SHP77 (cell line): ENCODE measurements around the gene FAM193B.
A peak's percentile ranks its signal among the peaks of the same experiment; 100 is the strongest.

Experiments used
- DNase-seq, 2 experiments: peaks; one replicate each; lab custom pipeline; 2025; lab: John Stamatoyannopoulos, UW

FAM193B gene

DNA sequence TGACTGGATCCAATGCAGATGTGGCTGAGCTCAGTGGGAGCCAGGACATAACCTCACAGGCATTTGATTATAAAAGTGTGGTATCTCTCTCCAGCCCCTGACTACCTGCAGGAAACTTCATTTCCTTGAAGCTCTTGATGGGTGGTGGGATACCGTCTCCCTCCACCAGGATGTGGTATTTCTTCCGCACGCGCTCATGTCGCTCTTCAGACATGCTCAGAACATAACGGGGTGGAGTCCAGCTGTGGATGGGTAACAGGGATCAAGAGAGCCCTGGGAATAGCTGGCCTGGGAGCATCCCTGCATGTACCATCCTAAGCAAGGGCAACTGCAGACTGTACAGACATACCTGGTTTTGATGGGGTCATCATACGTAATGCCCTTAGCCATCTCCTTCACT is 38.8 kb downstream of the FAM193B start:
- DNase-seq = no peak

DNA sequence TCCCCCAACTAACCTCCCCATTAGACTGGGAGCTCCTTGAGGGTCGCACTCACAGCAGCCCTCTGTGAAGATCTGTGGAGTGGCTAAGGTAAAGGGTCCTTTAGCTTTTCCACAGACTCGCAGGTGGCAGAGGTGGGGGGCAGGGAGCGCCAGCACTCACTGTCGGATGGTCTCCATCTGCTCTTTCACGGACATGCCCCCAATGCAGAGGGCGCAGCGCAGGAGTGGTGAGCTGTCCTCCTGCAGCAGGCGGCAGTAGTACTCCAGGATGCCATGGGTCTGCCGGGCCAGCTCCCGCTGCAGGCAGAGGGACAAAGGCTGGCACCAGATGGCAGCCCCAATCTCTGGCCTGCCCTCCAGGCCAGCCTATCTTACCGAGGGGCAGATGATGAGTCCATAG is 39.8 kb downstream of the FAM193B start:
- DNase-seq = no peak

DNA sequence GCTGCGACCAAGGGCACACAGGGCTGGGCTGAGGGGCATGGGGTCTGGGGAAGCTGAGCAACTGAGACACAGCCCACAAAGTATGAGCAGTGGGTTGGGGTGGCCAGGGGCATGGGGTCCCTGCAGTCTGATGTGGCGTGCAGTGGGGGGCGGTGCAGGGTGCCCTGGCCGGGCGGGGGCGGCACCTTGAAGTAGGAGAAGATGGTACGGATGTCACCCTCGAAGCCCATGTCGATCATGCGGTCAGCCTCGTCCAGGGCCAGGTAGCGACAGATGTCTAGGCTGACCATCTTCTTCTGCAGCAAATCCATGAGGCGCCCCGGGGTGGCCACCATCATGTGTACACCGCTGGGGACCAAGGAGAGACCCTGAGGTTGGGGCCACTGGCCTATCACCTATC is 40.9 kb downstream of the FAM193B start:
- no peak for DNase-seq

DNA sequence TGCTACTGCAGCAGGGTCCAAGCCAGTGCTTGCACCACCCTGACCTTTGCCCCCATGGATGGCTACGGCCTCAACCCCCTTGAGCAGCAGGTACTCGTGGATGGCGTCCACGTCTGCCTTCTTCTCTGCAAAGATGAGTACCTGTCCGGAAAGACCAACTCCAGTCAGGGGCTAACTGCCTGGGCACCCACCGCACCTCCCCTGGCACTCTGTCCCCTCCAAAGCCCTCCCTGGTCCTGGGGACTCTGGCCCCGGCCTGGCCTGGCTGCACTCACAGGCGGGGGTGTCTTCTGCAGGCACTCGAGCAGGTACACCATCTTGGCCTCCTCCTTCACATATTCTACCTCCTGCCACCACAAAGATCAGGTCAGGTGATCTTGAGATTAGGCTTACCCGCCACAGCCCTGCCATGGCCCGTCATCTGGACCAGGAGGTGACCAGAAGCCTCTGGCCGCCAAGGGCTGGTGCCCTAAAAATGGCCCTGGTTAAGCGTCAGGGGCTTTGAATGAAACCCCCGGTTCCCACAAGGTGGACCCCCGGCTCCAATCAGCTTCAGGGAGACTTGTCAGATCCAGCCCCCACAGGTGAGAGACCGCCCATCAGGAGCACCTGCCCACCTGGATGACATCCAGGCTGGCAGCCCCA is 41.5 kb downstream of the FAM193B start:
- DNase-seq = no peak

DNA sequence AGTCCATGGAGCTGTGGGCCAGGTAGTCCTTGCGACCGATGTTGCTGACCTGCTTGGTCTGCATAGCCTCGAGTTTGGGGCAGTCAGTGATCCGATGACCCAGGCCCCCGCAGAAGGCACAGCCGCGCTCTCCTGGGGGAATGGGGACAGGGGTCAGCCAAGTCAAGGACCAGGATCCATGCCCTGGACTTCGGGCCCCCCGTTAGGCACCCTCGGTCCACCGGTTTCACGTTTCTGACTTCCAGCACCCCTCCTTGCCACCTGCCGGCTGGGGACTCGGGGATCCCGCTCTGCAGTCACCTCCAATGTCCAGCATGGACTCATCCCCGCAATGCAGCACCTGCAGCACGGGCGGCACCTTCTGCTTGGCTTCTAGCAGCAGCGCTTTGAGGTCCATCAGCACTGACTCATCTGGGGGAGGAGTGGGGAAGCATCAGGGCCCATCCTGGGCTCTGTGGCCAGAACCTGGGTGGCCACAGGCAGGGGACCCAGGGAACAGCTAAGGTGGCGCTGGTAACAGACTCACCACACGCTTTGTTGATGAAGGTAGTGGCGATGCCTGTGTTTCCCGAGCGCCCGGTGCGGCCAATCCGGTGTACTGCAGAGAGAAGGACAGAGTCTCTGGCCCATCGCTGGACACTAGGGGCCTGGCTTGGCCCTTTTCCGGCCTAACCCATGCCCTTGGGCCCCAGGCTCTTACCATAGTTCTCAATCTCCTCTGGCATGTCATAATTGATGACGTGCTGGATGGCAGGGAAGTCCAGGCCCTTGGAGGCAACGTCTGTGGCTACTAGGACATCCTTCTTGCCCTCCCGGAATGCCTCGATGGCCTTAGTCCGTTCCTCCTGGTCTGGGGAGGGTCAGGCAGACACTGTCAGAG is 42.3 kb downstream of the FAM193B start:
- no peak for DNase-seq

DNA sequence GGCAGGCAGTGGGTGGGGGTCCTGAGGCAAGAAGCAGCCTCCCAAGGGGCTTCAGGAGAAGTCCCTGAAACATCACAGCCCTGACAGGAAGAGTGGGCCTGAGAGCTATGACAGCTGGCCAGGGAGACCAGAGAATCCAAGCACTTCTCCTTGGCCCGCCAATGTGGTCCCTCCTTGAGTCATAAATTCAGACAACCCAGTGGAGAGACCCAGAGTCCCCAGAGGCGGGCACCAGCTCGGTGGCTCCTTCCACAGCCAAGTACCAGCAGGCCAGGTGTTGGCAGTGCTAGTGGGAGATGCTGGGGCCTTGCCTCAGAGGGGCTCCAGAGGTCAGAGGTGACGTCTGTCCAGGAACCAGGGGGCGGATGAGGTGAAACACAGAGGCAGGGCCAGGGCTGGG is 43.2 kb downstream of the FAM193B start:
- DNase-seq = no peak

DNA sequence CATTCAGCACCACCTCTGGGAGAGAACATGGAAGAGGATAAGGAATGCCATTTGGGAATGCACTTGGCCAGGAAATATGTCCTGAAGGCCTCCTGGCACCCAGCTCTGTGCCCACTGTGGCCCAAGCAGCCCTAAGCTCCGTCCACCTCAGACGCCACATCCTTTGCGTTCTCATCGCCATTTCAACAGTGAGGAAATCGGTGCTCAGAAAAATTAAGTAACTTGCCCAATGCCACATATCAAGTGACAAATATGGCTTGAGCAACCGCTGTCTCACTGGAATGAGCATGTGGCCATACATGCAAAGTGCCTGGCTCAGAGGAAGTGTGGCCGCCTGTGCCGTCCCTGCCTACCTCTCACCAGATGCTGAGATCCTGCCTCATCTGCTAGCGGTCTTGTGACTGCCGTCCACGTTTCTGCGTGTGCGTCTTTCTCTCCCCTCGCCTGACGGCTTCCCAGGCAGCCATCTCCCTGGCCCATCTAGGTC is 43.8 kb downstream of the FAM193B start:
- DNase-seq = no peak

DNA sequence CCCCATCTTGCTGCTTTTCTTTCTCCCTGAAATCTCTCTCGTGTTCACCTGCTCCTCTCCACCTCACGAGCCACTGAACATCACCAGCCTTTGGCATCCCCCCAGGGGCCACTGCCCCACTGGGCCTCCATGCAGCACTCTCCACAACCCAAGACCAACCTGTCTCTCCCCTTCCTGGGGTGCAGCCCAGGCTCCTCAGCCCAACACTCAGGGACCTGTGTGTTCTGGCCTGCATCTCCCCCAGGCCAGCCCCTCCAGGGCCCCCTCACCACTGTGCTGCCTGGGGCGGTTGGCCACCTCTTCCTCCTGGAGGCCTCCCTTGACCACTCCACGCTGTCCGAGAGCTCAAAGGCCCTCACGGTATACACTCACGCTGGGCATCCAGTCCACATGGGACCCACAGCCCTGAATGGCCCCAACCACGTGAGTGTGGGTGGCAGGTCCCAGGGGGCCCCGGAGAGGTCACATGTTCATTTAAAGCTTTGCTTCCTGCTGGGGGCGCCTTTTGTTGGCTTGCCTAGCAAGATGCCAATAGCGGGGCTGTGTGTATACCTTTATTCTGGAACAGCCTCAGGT is 44.3 kb downstream of the FAM193B start:
- DNase-seq = no peak

DNA sequence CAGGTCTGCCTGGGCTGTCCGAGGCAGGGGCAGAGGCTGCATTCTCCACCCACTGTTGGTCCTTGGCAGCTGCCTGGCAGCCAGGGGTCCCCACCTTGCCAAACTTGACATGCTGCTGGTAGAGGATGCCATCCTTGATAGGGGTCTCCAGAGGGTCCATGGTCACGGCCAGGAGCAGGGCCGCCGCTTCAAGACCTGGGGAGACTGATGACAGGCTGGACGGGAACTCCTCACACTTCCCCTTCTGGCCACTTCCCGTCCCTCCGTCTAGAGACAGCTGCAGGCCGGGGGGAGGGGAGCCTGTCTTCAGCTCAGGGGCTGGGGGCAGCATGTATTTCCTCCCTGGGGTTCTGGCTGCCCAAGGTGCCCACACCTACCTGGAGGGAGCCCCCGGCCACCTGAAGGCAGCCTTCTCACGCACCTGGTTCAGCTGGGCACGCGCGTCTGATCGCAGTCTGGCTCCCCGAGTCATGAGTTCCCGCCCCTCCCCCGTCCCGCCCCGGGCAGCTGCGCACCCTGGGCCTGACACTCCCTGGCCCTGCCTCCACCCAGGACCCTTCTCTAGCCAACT is 44.9 kb downstream of the FAM193B start, which contains the start of gene DOK3:
Gene DOK3, minus strand, starts transcription at position 446 of the 571 bp plus-strand sequence. Its CDS starts 286 bp downstream, at position 160.
- peak in 1 of 2 experiments; percentile 54 for DNase-seq

DNA sequence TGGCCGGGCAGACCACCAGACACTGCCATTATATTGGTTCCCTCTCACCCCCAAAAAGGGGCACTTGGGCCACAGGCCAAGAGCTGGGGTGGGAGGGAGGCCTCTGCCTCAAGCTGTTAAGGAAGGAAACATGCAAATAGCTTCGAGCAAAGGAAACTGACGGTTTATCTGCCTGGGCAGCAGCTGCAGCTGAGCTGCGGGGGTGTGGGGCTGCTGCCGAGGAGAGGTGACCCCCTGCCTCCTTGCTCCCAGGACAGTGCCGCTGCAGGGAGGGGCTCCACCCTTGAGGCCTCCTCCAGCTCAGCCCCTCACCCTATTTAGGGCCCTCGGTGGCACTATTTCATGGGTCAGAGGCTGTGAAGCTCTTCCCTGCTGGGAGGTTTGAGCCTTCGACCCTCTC is 45.5 kb downstream of the FAM193B start:
- no peak for DNase-seq

DNA sequence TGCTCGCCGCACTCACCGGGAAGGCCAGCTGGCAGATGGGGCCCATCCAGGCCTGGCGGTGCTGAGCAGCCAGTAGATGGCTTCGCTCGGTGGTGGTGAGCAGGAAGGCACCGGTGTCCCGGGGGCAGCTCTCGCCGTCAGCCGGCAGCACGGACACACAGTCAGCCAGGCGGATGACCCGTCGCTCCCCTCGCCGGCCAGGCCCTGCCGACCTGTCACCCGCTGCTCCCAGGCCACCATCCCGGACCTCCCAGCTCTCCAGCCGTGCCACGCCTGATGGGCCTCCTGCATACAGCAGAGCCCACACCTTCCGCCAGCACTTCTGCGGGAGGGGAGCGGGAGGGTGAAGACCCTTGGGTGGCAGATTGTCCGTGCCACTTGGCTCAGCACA is 46.1 kb downstream of the FAM193B start:
- DNase-seq = no peak

DNA sequence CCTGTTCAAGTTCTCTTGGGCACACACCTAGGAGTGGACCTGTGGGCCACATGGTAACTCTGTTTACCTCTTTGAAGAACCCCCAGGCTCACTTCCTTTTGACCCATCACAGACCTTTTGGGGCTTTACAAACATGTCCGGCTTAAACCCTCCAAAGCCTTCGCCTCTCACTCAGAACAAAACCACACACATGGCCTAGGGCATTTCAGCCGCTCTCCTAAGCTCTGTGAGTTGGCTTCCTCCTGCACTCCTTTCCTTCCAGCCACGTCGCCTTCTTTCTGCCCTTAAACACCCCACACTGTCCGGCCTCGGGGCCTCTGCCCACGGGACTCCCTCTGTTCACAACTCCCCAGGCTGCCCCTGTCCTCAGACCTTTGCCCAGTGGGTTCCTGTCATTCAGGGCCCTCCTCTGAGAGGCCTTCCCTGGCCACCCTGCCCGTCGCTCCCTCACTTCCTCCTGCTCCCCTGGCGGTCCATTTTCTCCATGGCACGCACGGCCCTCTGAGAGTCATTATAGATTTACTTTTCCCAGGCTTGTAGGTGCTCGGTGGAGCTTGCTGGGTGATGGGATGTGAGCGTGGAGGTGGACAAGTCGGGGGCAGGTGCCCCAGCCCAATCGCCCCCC is 46.7 kb downstream of the FAM193B start:
- DNase-seq = no peak

DNA sequence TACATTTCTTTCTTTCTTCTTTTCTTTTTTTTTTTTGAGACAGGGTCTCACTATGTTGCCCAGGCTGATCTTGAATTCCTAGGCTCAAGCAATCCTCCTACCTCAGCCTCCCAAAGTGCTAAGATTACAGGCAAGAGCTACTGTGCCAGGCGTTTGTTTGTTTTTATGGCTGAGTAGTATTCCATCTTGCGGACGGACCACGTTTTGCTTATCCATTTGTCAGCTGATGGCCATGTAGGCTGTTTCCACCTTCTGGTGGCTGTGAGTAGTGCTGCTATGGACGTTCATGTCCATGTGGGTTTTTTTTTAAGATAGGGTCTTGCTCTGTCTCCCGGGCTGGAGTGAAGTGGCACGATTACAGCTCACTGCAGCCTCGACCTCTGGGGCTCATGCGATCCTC is 47.2 kb downstream of the FAM193B start:
- peak in 1 of 2 experiments; percentile 38 for DNase-seq

DNA sequence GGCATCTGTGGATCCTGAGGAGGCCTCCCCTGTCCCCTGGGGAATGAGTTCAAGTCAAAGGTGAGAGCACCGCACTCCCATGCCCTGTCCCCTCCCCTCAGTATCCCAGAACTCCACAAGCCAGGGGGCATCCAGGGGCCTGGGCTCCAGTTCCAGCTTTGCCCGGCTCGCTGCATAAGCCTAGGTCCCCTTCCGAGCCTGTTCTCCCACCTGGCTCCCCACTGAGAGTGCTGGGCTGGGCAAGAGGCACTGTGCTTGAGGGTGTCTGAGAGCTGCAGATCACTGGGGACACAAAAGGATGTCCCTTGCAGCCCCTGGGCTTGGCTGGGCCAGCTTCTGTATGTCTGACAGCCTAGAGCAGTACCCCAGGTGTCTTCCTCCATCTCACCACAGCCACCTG is 49.3 kb downstream of the FAM193B start:
- DNase-seq = no peak

DNA sequence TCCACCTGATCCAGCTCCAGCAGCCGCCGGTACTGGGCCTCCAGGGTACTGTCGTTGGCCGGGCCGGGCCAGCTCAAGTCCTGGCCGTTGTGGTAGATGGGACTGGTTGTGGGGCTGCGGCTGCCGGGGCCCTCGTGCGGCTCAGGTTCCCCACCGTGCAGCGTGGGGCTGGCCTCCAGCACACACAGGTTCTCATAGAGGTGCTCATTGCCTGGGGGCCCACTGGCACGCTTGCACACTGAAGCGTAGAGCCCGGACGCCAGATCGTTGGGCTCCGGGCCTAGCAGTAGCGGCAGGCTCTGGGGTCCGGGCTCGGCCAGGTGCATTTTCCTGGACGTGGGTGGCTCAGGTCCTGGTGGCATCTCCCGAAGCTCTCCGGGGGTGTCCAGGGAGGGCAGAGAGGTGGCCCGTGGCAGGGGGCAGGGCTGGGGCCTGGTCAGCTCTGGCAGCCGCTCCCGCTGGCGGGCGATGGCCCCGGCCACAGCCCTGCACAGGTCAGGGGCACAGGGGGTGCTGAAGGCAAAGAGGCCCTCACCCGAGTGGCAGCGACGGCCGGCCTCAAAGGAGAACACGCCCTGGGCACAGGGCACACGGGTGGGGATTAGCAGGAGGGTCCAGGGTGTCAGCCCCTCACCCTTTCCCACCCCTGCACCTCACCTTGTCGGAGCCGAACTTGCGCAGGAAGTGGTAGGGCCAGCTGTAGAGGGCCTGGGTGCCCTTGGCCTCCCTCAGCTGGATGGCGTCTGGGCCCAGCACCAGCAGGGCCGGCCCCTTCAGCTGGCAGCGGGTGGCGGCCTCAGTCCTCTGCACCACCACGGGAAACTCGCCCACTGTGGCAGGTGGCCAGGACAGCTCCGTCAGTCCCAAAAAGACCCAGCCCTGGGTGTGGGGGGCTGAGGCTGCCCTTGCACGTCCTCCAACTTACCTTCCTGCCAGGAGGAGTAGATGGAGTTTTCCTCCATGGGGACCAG is 50.0 kb downstream of the FAM193B start:
- DNase-seq = no peak

DNA sequence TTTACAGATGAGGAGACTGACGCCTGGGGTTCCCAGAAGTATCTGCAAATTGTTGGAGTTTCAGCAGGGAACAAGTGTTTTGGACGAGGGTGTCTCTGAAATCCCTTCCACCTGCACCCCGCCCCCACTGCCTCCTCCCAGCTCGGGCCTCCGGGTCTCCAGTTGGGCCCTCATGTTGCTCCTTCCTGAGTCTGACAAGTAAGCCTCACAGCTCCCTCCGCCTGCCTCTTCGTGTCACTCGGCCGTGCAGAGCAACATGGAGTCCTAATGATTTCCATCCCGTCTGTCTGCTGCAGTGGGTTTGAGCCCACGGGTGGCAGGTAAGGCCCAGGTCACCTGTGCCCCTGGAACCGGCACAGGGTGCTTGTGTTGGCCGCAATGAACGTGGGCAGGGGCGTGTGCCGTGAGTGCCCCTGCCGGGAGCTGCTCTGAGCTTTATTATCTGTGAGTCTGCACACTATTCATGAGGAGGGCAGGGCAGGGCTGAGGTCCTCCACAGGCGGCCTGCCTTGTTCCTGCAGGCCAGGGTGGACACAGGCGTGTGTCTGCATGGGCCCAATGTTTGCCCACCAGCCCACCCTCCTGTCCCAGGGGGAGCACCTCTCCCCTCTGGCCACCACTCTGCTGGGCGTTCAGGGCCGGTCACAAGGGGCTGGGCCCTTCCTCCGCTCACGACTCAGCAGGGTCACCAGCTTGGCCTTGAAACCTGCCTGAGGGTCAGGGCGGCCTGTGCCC is 50.8 kb downstream of the FAM193B start:
- DNase-seq = no peak

DNA sequence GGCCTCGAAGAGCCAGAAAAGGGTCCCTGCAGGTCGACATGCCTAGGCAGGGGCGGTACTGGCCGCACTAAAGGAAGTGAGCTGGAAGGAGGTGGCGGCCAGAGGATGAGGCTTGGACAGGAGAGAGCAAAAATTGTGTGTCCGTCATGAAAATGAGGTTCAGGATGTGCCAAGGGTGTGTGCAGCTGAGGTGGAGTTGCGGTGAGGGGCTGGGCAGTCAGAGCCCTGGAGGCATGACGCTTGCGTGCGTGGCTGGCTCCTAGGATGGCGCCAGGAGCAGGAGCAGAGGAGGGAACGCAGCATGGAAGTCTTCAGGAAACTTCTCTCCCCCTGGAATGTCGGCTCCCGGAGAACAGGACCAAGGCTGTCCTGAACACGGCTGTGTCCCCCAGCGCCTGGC is 51.5 kb downstream of the FAM193B start:
- no peak for DNase-seq

DNA sequence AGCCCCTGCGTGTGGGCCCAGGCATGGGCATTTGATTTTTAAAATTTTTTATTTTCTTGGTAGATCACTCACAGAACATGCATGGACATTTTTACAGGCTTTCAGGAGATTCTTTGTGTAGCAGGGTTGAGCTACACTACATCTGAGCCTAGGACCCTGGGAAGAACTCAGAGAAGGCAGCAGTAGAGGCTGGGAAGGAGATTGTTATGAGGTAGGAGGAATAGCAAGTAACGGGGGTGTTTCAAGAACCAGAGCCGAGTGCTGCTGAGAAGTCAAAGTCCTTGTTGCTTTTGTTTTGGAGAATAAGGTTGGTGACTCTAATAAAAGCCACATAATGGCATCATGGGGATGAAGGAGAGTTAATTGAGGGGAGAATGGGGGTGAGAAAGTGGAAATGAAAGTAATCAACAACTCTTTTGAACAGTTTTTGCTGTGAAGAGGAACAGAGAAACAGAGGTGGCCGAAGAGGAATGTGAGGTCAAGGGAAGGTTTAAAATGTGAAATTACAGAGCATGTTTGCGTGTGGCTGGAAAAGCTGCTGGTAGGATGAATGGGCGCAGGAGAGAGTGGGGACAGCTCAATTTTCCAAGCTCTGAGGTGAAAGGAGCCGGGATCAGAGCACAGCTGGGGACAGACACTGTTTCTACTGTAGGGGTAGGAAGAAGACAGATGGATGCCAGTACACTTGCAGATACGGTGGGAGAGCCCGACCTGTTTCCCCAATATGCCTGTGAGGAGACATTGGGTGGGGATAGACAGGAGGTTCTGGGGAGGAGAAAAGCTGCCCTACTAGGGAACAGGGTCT is 52.3 kb downstream of the FAM193B start:
- DNase-seq = no peak
